Testis (tissue), 2 donors: ENCODE results near the gene GLIS1.

Experiments
- POLR2A ChIP-seq: fragments of 450-650 bp; IDR thresholded peaks from one replicate; pipeline ENCODE4 v1.6.1; 2017; ENCODE audit warnings: antibody characterized with exemption, mild to moderate bottlenecking, moderate library complexity
- TF ChIP-seq, protein P1 (sequence below), 3 experiments: fragments of 450-650 bp in 2 of 3; fragments of 200-600 bp in 1 of 3; sonication (generic) in 1 of 3; IDR thresholded peaks; one replicate each; pipeline ENCODE4 v1.5.1; 2016 to 2019; ENCODE audit warnings: antibody characterized with exemption in 3 of 3, mild to moderate bottlenecking in 2 of 3, moderate library complexity in 1 of 3

DNA sequence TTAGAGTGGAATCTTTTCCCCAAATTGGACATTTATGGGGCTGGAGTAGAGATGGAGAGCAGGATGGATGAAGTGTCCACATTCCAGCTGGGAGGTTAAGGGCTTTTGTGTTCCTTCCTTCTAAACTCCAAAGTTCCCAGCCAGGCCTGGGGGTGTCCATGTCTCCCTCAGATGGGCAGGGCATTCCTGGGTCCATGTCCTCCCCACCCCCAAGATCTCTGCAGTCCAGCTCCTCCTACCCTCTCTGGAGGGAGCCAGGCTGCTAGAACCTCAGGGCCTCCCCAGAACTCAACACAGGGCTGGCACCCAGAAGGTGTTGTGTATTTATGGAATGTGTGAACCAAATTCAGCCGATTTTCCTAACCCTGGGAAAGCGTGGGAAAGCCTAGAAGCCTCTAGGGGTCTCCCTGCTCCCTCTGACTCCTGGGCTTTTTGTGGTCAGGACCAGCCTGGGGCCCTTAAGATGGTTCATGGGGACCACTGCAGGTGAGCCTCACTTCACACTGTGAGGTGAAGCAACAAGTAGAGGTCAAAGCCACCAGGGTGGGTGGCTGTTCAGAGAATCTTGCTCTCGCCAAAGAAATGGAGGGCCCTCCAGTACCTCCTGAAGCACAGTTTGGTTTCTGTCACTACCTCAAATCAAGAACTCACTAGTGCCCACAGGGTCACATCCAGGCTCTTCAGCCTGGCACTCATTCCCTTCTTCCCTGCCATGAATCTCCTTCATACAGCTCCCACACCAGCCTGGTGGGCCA, 54.8 kb downstream of the GLIS1 start:
- TF ChIP-seq, protein P1, sequence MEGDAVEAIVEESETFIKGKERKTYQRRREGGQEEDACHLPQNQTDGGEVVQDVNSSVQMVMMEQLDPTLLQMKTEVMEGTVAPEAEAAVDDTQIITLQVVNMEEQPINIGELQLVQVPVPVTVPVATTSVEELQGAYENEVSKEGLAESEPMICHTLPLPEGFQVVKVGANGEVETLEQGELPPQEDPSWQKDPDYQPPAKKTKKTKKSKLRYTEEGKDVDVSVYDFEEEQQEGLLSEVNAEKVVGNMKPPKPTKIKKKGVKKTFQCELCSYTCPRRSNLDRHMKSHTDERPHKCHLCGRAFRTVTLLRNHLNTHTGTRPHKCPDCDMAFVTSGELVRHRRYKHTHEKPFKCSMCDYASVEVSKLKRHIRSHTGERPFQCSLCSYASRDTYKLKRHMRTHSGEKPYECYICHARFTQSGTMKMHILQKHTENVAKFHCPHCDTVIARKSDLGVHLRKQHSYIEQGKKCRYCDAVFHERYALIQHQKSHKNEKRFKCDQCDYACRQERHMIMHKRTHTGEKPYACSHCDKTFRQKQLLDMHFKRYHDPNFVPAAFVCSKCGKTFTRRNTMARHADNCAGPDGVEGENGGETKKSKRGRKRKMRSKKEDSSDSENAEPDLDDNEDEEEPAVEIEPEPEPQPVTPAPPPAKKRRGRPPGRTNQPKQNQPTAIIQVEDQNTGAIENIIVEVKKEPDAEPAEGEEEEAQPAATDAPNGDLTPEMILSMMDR (IDR thresholded peaks at IDR 0.05): no peak
- no peak for TF ChIP-seq POLR2A
